HL-60 (cell line): Measurements from ENCODE around the gene SNUPN.

Source experiments
- CTCF ChIP-seq: IDR thresholded peaks from one replicate; pipeline ENCODE4 v1.5.1; 2011; ENCODE audit warnings: low read length, control low read depth, inconsistent platforms; ENCODE audit not compliant: insufficient read depth
- GABPA ChIP-seq: IDR thresholded peaks from 2 replicates; pipeline ENCODE4 v1.6.1; 2012; ENCODE audit warnings: low read depth

- TF ChIP-seq CTCF (no peak), GABPA (no peak)
Observed at GRCh38 chr15:75641603-75642002, 16.1 kb upstream of the SNUPN start.
